ENCODE measurements around the gene GCAT.

The GCAT gene

DNA sequence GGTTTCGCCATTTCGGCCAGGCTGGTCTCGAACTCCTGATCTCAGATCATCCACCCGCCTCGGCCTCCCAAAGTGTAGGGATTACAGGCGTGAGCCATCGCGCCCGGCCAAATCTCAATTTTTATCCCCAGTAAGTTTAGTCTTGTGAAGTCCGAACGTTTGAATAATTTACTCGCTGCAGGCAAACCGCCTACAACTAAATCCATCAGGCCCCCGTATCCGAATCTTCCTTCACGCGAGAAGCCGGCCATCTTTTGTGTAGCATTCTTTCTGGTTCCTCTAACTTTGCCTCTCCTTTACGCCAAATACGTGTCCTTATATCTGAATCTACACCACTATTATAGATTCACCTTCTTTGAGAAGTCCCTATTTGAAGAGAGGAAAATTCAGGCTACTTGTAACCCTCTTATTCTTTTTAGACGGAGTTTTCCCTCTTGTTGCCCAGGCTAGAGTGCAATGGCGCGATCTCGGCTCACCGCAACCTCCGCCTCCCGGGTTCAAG lies 40.9 kb downstream of the GCAT start:
- DNase-seq = no peak

DNA sequence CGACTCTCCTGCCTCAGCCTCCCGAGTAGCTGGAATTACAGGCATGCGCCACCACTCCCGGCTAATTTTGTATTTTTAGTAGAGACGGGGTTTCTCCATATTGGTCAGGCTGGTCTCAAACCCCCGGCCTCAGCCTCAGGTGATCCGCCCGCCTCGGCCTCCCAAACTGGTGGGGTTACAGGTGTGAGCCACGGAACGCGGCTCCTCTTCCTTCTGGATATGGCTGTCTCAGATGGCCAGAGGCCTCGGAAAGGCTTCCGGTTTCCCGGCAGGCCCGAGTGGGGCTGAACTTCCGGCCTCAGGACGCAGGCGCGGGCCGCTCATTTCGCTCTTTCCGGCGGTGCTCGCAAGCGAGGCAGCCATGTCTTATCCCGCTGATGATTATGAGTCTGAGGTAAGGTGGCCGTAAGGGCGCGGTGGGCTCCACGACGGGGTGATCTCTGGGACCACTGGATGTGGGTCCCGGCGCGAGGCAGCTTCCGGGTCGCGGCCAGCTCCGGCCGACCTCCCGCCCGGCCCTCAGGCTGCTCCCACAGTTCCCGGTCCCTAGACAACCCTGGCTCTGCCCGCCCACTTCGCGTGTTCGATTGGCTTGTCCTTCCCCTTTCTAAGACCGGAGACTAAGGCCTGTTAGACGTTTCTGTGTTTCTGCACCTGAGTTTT lies 41.5 kb downstream of the GCAT start, which contains the start of gene EIF3L:
TSS of gene EIF3L (plus strand) at position 331 of the 663 bp plus-strand sequence. CDS start at position 362, 31 bp downstream.
- peak; percentile 80 for DNase-seq

DNA sequence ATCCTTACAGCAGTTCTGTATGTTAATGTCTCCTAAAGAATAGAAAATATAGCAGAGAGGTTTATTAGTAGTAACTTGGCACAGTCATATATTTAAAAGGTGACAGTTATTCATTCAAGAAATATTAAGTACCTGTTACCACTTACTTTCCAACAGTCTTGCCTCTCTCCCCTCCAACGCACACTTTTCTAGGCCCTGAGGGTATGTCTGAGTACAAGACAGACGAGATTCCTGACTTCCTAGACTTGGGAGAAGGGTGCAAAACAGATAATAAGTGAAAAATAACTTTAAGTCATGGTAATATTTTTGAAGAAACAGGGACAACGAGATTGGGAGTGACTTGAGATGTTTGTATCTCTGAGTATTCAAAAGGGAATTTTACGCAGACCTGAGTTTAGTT lies 43.1 kb downstream of the GCAT start:
- no peak for DNase-seq

DNA sequence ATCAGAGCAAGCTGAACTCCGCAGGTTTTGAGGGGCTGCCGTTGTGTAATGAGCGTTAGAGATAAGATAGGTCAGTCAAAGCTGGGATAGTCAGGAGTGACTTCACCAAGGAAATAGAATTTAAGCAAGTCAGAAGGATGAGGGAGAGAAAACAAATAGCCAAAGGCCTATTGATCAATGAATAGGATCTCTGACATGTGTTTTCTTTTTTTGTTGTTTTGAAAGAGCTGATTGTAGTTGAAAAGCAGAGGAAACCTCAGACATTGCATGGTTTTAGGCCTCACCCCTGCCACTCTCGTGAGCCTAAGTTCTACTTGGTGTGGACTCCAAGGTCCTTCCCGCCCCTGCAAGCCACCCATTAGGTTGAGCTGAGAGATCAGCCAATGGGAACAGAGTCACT lies 44.7 kb downstream of the GCAT start:
- DNase-seq = no peak

DNA sequence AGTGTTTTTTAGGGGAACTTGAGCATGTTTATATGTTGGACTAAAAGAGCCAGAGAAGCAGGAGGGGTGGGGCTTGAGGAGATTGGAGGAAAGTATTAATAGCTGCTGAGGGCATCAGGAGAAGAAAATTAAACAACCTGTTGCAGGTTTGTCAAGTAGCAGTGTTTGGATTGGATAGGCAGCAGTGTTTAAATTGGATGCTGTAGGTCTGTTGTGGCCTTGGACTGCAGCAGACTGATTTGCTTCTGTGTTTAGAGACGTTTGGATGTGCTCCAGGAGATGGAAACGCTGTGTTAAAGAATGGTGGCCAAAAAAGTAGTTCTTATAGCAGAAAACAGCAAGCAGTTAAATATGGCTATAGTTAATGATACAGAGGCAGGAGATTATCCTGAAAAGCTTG lies 47.2 kb downstream of the GCAT start:
- DNase-seq = no peak

DNA sequence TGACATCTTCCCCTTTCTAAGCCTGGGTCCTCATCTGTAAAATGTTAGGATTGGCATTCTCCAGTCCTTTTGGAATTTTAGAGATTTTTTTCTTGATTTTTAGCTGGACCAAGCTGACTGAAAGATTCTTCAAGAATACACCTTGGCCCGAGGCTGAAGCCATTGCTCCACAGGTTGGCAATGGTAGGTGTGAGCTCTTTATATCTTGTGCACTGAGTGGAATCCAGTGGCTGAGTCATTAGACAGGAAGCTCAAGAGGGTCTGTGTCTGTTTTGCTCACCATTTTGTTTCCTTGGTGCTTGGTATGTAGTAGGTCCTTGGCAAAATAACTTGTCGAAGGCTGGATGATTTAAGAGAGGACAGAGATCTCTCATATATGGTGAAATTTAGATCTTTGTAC lies 47.7 kb downstream of the GCAT start:
- no peak for DNase-seq

- DNase-seq = no peak
These were observed 53.2 kb downstream of the GCAT start for GRCh38 chr22:37860796-37861421.

- no peak for DNase-seq
These were observed 55.0 kb downstream of the GCAT start for GRCh38 chr22:37862570-37863325.

DNA sequence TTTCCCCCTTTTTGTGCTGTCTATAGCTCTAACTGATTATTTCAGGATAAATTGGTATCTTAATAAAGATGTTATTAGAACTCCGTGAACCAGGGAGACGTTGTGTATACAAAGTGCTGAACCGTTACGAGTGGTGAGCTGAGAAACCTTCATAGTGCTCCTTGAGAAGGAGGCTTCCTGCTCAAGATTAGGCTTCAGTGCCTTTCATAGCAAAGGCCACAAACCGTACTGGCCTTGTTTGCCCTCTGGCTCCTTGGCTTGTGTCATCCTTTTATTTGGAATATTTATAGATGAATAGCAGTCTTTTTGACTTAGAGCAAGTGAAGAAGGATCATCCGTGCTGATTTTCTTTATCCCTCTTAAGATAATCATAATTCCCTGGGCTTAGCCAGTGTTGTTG lies 57.8 kb downstream of the GCAT start:
- no peak for DNase-seq

All from NCI-H510A (cell line).